Uterus (tissue), 2 donors: ENCODE results near the gene ESRRB.

Experiments used
- CTCF ChIP-seq, 4 experiments: fragments of 200-600 bp in 2 of 4; fragments of 450-650 bp in 2 of 4; sonication (generic) in 2 of 4; IDR thresholded peaks; one replicate each; pipeline ENCODE4 v1.5.1; 2016 to 2019; ENCODE audit warnings: antibody characterized with exemption in 4 of 4, mild to moderate bottlenecking in 2 of 4, moderate library complexity in 1 of 4
- POLR2A ChIP-seq, 2 donors: fragments of 450-650 bp; IDR thresholded peaks; one replicate each; pipeline ENCODE4 v1.6.1; 2016; ENCODE audit warnings: antibody characterized with exemption in 2 of 2, mild to moderate bottlenecking in 1 of 2, moderate library complexity in 1 of 2

GRCh38 chr14:76539130-76539529 is 163.2 kb downstream of the ESRRB start:
- TF ChIP-seq CTCF (IDR thresholded peaks at IDR 0.05) (no peak), POLR2A (IDR thresholded peaks at IDR 0.05) (no peak)
